ENCODE results near the gene KCNF1.

DNA sequence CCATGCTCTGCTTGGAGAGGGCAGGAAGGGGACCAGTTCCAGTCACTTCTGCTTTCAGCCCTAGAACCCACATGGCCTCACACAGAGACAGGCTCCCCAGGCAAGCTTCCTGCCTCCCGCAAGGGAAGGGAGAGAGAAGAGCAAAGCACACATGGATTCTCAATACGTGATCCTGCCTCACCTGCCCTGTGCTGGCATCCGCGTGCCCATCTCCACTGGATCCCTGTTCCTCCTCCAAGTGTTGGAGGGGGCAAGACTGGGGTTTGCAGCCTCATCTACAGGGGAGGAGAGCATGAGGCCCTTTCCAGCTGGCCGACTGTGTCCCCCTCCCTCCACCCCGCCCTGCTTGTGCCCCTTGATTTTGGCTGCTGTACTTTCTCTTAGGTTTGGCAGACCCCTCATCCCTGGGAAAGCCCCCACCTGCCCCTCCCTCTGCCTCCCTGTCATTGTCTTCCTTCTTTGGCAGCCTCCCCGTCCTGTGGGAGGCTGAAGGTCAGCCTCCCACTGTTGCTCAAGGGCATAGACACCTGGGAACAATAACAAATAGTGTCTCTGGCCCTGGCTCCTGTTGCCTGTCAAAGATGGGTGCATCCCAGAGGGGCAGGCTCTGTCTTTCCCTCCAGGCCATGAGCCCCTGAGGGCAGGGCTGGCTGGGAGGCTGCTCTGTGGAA is 22.7 kb downstream of the KCNF1 start:
- TF ChIP-seq SIN3A (IDR thresholded peaks at IDR 0.05; ENCODE audit: borderline replicate concordance, insufficient read depth, low read length), result no peak
- no peak for TF ChIP-seq TAF1 (IDR thresholded peaks at IDR 0.05; ENCODE audit: borderline replicate concordance, insufficient read depth, low read length)
- no peak for TF ChIP-seq POLR2AphosphoS5 (IDR thresholded peaks at IDR 0.05; ENCODE audit: low read depth, low read length)
- TF ChIP-seq, protein P1, sequence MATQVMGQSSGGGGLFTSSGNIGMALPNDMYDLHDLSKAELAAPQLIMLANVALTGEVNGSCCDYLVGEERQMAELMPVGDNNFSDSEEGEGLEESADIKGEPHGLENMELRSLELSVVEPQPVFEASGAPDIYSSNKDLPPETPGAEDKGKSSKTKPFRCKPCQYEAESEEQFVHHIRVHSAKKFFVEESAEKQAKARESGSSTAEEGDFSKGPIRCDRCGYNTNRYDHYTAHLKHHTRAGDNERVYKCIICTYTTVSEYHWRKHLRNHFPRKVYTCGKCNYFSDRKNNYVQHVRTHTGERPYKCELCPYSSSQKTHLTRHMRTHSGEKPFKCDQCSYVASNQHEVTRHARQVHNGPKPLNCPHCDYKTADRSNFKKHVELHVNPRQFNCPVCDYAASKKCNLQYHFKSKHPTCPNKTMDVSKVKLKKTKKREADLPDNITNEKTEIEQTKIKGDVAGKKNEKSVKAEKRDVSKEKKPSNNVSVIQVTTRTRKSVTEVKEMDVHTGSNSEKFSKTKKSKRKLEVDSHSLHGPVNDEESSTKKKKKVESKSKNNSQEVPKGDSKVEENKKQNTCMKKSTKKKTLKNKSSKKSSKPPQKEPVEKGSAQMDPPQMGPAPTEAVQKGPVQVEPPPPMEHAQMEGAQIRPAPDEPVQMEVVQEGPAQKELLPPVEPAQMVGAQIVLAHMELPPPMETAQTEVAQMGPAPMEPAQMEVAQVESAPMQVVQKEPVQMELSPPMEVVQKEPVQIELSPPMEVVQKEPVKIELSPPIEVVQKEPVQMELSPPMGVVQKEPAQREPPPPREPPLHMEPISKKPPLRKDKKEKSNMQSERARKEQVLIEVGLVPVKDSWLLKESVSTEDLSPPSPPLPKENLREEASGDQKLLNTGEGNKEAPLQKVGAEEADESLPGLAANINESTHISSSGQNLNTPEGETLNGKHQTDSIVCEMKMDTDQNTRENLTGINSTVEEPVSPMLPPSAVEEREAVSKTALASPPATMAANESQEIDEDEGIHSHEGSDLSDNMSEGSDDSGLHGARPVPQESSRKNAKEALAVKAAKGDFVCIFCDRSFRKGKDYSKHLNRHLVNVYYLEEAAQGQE (IDR thresholded peaks at IDR 0.05; ENCODE audit: insufficient read depth in 1 of 2, low read depth in 2 of 2, low read length in 2 of 2), result no peak
